Right atrium auricular region (tissue), 2 donors: Measurements from ENCODE around the gene CPSF4. TPM values are rescaled to one million over a fixed set of nuclear protein-coding genes. Genes with fewer than 3 reads are reported as not detected.

Source experiments
- DNase-seq: peaks from one replicate; pipeline ENCODE4 v3.0.0-alpha.2; 2019; ENCODE audit warnings: low spot score
- H3K27ac ChIP-seq, 2 donors: fragments of 200-600 bp; sonication (generic); 1 replicate in 1 of 2; 2 replicates in 1 of 2; pipeline ENCODE4 v1.5.1; 2016 to 2019
- H3K27me3 ChIP-seq, 2 donors: fragments of 200-600 bp; sonication (generic); one replicate each; pipeline versions ENCODE4 v1.5.1 to v1.6.0; 2017 to 2019
- H3K36me3 ChIP-seq: fragments of 200-600 bp; sonication (generic); one replicate; pipeline ENCODE4 v1.5.1; 2016
- H3K4me1 ChIP-seq, 2 donors: fragments of 200-600 bp; sonication (generic); one replicate each; pipeline versions ENCODE4 v1.5.1 to v1.6.0; 2017 to 2019
- H3K4me3 ChIP-seq, 2 donors: fragments of 200-600 bp; sonication (generic); 1 replicate in 1 of 2; 2 replicates in 1 of 2; pipeline ENCODE4 v1.5.1; 2017 to 2019; ENCODE audit warnings: mild to moderate bottlenecking in 1 of 2, moderate library complexity in 1 of 2
- H3K9me3 ChIP-seq, 2 donors: fragments of 200-600 bp; sonication (generic); one replicate each; pipeline ENCODE4 v1.5.1; 2019
- CTCF ChIP-seq, 2 donors: fragments of 200-600 bp; sonication (generic); IDR thresholded peaks; one replicate each; pipeline ENCODE4 v1.5.1; 2019; ENCODE audit warnings: antibody characterized with exemption in 2 of 2
- total RNA-seq, 2 donors: library from RNA; depleted of rRNA; stranded (reverse); fragments of >200 nt; gene quantifications; one replicate each; pipeline ENCODE4 v1.1.0, GENCODE V29; 2016

Gene CPSF4
- total RNA-seq, 2 donors from 2014 or later: 12.4 to 18.8 TPM

GRCh38 chr7:99398891-99399445 is 39.8 kb upstream of the CPSF4 start:
- no peak for TF ChIP-seq CTCF (IDR thresholded peaks at IDR 0.05)
- no peak overlapping the region for H3K27ac ChIP-seq
- no peak for DNase-seq

GRCh38 chr7:99399597-99399996 is 39.1 kb upstream of the CPSF4 start:
- TF ChIP-seq CTCF (IDR thresholded peaks at IDR 0.05): no peak
- Histone ChIP-seq H3K36me3 (peaks cover 82% of the 10 kb centered on the region), H3K4me1 (no peaks in the 10 kb centered on the region), H3K27me3 (no peaks in the 10 kb centered on the region), H3K27ac (no peak overlapping the region), H3K9me3 (no peaks in the 10 kb centered on the region), H3K4me3 (no peak overlapping the region)
- no peak for DNase-seq

More at GRCh38 chr7:99398891-99399445, 39.8 kb upstream of the CPSF4 start:
- no peak overlapping the region for H3K4me3 ChIP-seq
- H3K9me3 ChIP-seq: no peaks in the 10 kb centered on the region
- peaks cover 87% of the 10 kb centered on the region for H3K36me3 ChIP-seq
- peaks cover 0 to under 1% of the 10 kb centered on the region in 2 donors for H3K4me1 ChIP-seq
- H3K27me3 ChIP-seq: no peaks in the 10 kb centered on the region

GRCh38 chr7:99402854-99403253 is 35.9 kb upstream of the CPSF4 start:
- Histone ChIP-seq H3K9me3 (no peaks in the 10 kb centered on the region), H3K36me3 (peaks cover 55% of the 10 kb centered on the region), H3K27ac (no peak overlapping the region), H3K4me3 (no peak overlapping the region), H3K27me3 (no peaks in the 10 kb centered on the region), H3K4me1 (peaks cover 0 to 22% of the 10 kb centered on the region in 2 donors)
- no peak for TF ChIP-seq CTCF (IDR thresholded peaks at IDR 0.05)
- no peak for DNase-seq

GRCh38 chr7:99403764-99404163 is 35.0 kb upstream of the CPSF4 start:
- Histone ChIP-seq H3K27ac (no peak overlapping the region), H3K36me3 (peaks cover 46% of the 10 kb centered on the region), H3K4me1 (peaks cover 0 to 22% of the 10 kb centered on the region in 2 donors), H3K9me3 (no peaks in the 10 kb centered on the region), H3K27me3 (no peaks in the 10 kb centered on the region), H3K4me3 (no peak overlapping the region)
- no peak for DNase-seq
- TF ChIP-seq CTCF (IDR thresholded peaks at IDR 0.05): no peak

GRCh38 chr7:99404235-99404976 is 34.3 kb upstream of the CPSF4 start:
- no peak overlapping the region for H3K27ac ChIP-seq
- TF ChIP-seq CTCF (IDR thresholded peaks at IDR 0.05): no peak
- H3K27me3 ChIP-seq: no peaks in the 10 kb centered on the region
- no peak overlapping the region for H3K4me3 ChIP-seq
- H3K9me3 ChIP-seq: no peaks in the 10 kb centered on the region
- peaks cover 41% of the 10 kb centered on the region for H3K36me3 ChIP-seq
- peaks cover 0 to 24% of the 10 kb centered on the region in 2 donors for H3K4me1 ChIP-seq
- DNase-seq: no peak
